CD14-positive monocyte (primary cell): ENCODE measurements around the gene ZNF691. TPM values are rescaled to one million over a fixed set of nuclear protein-coding genes. Genes with fewer than 3 reads are reported as not detected.

Experiments
- DNase-seq, 3 donors: peaks; one replicate each; pipeline ENCODE4 v3.0.0-alpha.2; 2011 to 2022
- H2AFZ ChIP-seq: 2 replicates; pipeline ENCODE4 v1.6.0; 2012; ENCODE audit warnings: mild to moderate bottlenecking, low read depth, low read length, inconsistent platforms; ENCODE audit not compliant: insufficient read depth, poor library complexity, severe bottlenecking
- H3K27ac ChIP-seq, 2 donors: 1 replicate in 1 of 2; 2 replicates in 1 of 2; pipeline ENCODE4 v1.5.1; 2012 to 2013; ENCODE audit warnings: low read length in 2 of 2, control low read depth in 1 of 2, inconsistent platforms in 1 of 2, low read depth in 1 of 2, mild to moderate bottlenecking in 1 of 2
- H3K27me3 ChIP-seq, 2 donors: one replicate each; pipeline versions ENCODE4 v1.6.0 to v1.6.1; 2011 to 2013; ENCODE audit warnings: low read length in 2 of 2; ENCODE audit not compliant: control insufficient read depth in 2 of 2, insufficient read depth in 2 of 2
- H3K36me3 ChIP-seq, 2 donors: replicated peaks in 1 of 2; 1 replicate in 1 of 2; 2 replicates in 1 of 2; pipeline versions ENCODE4 v1.5.1 to v1.6.1; 2012 to 2013; ENCODE audit warnings: low read length in 2 of 2, control low read depth in 1 of 2, inconsistent platforms in 1 of 2, mild to moderate bottlenecking in 1 of 2; ENCODE audit not compliant: insufficient read depth in 2 of 2, control insufficient read depth in 1 of 2
- H3K4me1 ChIP-seq, 2 donors: 1 replicate in 1 of 2; 2 replicates in 1 of 2; pipeline versions ENCODE4 v1.5.1 to v1.6.1; 2012 to 2013; ENCODE audit warnings: low read length in 2 of 2, control low read depth in 1 of 2, inconsistent platforms in 1 of 2, mild to moderate bottlenecking in 1 of 2, moderate library complexity in 1 of 2; ENCODE audit not compliant: insufficient read depth in 2 of 2, control insufficient read depth in 1 of 2
- H3K4me2 ChIP-seq: replicated peaks from 2 replicates; pipeline ENCODE3; 2012; ENCODE audit warnings: low read length, moderate library complexity, mild to moderate bottlenecking; ENCODE audit not compliant: poor library complexity, severe bottlenecking; ENCODE audit errors: extremely low read depth
- H3K4me3 ChIP-seq, 3 experiments: fragments of 200-600 bp in 1 of 3; sonication (generic) in 1 of 3; replicated peaks in 1 of 3; 1 replicate in 2 of 3; 2 replicates in 1 of 3; pipeline ENCODE4 v1.5.1; 2011 to 2013; ENCODE audit warnings: low read length in 3 of 3, mild to moderate bottlenecking in 3 of 3, control low read depth in 2 of 3, low read depth in 2 of 3, inconsistent platforms in 1 of 3, moderate library complexity in 1 of 3
- H3K79me2 ChIP-seq: 2 replicates; pipeline ENCODE4 v1.6.0; 2012; ENCODE audit warnings: mild to moderate bottlenecking, control low read depth, inconsistent platforms, low read length, moderate library complexity; ENCODE audit not compliant: insufficient read depth
- H3K9ac ChIP-seq: 2 replicates; pipeline ENCODE4 v1.6.0; 2017; ENCODE audit warnings: low read length, mild to moderate bottlenecking; ENCODE audit not compliant: insufficient read depth, poor library complexity, severe bottlenecking
- H3K9me3 ChIP-seq, 2 donors: replicated peaks in 1 of 2; 1 replicate in 1 of 2; 2 replicates in 1 of 2; pipeline versions ENCODE4 v1.5.1 to v1.6.1; 2012 to 2013; ENCODE audit warnings: low read length in 2 of 2, control low read depth in 1 of 2; ENCODE audit not compliant: control insufficient read depth in 1 of 2, insufficient read depth in 1 of 2
- H4K20me1 ChIP-seq: 2 replicates; pipeline ENCODE4 v1.6.0; 2012; ENCODE audit warnings: mild to moderate bottlenecking, low read length, control low read depth, moderate library complexity; ENCODE audit not compliant: insufficient read depth
- H3K27ac Mint-ChIP-seq, 7 donors: one replicate each; pipeline ENCODE4 v1.8.0; 2020; ENCODE audit warnings: mild to moderate bottlenecking in 7 of 7, mixed read lengths in 7 of 7, moderate library complexity in 6 of 7, inconsistent platforms in 2 of 7
- H3K27me3 Mint-ChIP-seq, 3 donors: one replicate each; pipeline ENCODE4 v1.8.0; 2021 to 2022; ENCODE audit warnings: low read depth in 3 of 3, mild to moderate bottlenecking in 3 of 3, mixed read lengths in 3 of 3, moderate library complexity in 3 of 3, inconsistent platforms in 1 of 3
- H3K36me3 Mint-ChIP-seq, 2 donors: one replicate each; pipeline ENCODE4 v1.8.0; 2020; ENCODE audit warnings: mixed read lengths in 2 of 2, inconsistent platforms in 1 of 2, mild to moderate bottlenecking in 1 of 2
- H3K4me1 Mint-ChIP-seq: one replicate; pipeline ENCODE4 v1.8.0; 2020; ENCODE audit warnings: mild to moderate bottlenecking, mixed read lengths
- H3K4me3 Mint-ChIP-seq, 2 donors: one replicate each; pipeline ENCODE4 v1.8.0; 2020; ENCODE audit warnings: mild to moderate bottlenecking in 2 of 2, mixed read lengths in 2 of 2, moderate library complexity in 1 of 2
- H3K9me3 Mint-ChIP-seq, 7 donors: one replicate each; pipeline ENCODE4 v1.8.0; 2020 to 2022; ENCODE audit warnings: mixed read lengths in 7 of 7, mild to moderate bottlenecking in 6 of 7, moderate library complexity in 6 of 7, inconsistent platforms in 2 of 7
- CTCF ChIP-seq: fragments of 200-600 bp; IDR thresholded peaks from one replicate; pipeline ENCODE4 v1.8.0; 2022; ENCODE audit warnings: antibody characterized with exemption, mild to moderate bottlenecking
- WGBS: methylation state at CpG from one replicate; pipeline ENCODE4 v1.1.5; 2013; ENCODE audit warnings: missing lambda C conversion rate; ENCODE audit not compliant: insufficient coverage; 5-methylcytosine and 5-hydroxymethylcytosine counted together
- intact Hi-C, 2 donors: fragments of 100-400 bp; cut with micrococcal nuclease; formaldehyde crosslinking; loops; one replicate each; pipeline versions ENCODE4 v1.15.0 to v1.15.1; 2023
- polyA plus RNA-seq, 3 donors: library from polyadenylated mRNA; depleted of rRNA in 1 of 3; unstranded in 2 of 3; stranded (reverse) in 1 of 3; fragments of 300-500 nt in 2 of 3; fragments of >200 nt in 1 of 3; fragmentation: Illumina TruSeq in 2 of 3; gene quantifications; 1 replicate in 2 of 3; 2 replicates in 1 of 3; pipeline ENCODE4 v1.2.3, GENCODE V29; 2012 to 2021

ZNF691 gene
- polyA plus RNA-seq, 3 donors = 1.3 to 6.7 (median 1.8) TPM

DNA sequence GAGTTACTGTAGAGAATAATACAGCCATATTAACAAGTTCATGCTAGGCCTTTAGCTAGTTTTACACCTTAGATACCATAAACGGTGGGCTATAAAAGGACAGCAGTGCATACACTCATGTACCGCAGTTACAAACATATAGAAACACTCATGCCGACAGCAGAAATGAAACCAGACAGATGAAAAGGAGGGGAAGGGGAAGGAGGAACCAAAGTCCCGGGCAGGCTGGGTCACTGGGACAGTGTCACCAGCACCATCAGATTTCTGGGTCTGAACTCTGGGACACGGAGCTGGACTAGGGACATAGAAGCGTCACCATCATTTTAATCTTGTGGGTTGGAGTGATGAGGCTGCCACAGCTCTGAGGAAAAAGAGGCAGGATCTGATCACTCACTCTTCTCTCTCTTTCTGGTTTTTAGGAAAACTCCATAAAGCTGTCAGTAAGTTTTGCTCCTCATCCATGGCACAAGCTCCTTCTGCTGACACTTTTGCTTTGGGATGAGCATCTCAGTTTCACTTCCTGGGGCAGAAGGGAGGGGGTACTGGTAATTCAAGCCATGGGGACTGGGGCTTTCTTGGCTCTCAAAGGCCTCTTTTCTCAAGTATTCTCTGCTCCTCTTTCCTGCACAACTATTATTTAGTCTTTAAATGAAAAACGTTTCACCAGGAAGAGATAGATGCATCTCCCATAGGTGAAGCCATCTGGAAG lies 7.8 kb upstream of the ZNF691 start:
- peaks cover 16 to 41% of the 10 kb centered on the region in 2 donors for H3K36me3 ChIP-seq
- Mint-ChIP-seq H3K27me3 (peaks cover 0 to 2% (median 0%) of the 10 kb centered on the region in 3 donors), H3K36me3 (peaks cover 53 to 64% of the 10 kb centered on the region in 2 donors), H3K4me3 (peak overlapping the region in 1 of 2 donors; percentile 57), H3K4me1 (peaks cover 27% of the 10 kb centered on the region), H3K27ac (peak overlapping the region in 5 of 7 donors; percentile 35 to 78 (median 57)), H3K9me3 (peaks cover 0 to 2% (median 0%) of the 10 kb centered on the region in 7 donors)
- H3K9me3 ChIP-seq = no peaks in the 10 kb centered on the region
- DNase-seq = peak; percentile 35 to 62 (median 46)
- peak overlapping the region in 1 of 3 experiments; percentile 14 for H3K4me3 ChIP-seq
- no CpG with 5 or more reads among the region's 7 CpGs for WGBS
- H3K27me3 ChIP-seq = no peaks in the 10 kb centered on the region
- H3K9ac ChIP-seq = no peak overlapping the region
- TF ChIP-seq CTCF = no peak
- peak overlapping the region; percentile 55 for H2AFZ ChIP-seq
- peak overlapping the region; percentile 47 for H3K4me2 ChIP-seq
- H3K27ac ChIP-seq = peak overlapping the region in 1 of 2 donors; percentile 66
- intact Hi-C loops = no loop called here
- no peaks in the 10 kb centered on the region for H3K79me2 ChIP-seq
- no peaks in the 10 kb centered on the region for H4K20me1 ChIP-seq
- peaks cover 21 to 26% of the 10 kb centered on the region in 2 donors for H3K4me1 ChIP-seq

DNA sequence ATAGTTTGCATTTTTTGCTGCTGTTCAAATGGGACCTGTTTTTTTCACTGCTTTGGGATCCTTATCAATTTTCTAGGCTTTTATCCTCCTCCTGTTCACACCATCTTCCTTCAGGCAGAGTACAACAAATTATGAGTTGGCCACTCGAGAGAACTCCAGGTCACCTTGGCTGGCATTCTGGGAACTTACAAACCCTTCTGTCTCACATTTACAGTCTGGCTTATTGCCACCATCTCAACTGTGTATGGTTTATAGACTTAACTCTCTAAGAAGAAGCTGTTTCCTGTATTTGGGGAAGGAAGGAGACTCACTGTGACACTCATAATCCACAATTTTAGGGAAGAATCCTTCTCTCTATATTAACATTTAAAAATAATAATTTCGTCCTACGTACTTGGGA lies 5.4 kb upstream of the ZNF691 start:
- Mint-ChIP-seq H3K27ac (no peak overlapping the region), H3K4me1 (peaks cover 25% of the 10 kb centered on the region), H3K36me3 (peaks cover 39 to 48% of the 10 kb centered on the region in 2 donors), H3K9me3 (peaks cover 0 to 2% (median 0%) of the 10 kb centered on the region in 7 donors), H3K4me3 (no peak overlapping the region), H3K27me3 (peaks cover 0 to 2% (median 0%) of the 10 kb centered on the region in 3 donors)
- WGBS = no CpG with 5 or more reads among the region's 3 CpGs
- H3K36me3 ChIP-seq = peaks cover 12 to 31% of the 10 kb centered on the region in 2 donors
- no peaks in the 10 kb centered on the region for H3K79me2 ChIP-seq
- H3K9me3 ChIP-seq = no peaks in the 10 kb centered on the region
- H3K27ac ChIP-seq = no peak overlapping the region
- TF ChIP-seq CTCF = no peak
- no peak overlapping the region for H3K9ac ChIP-seq
- no peak overlapping the region for H3K4me2 ChIP-seq
- no peak for DNase-seq
- intact Hi-C loops = loop anchor here (10.0 kb wide), 3 partner anchors 76 to 334 kb away; partner anchors contain the start of genes C1orf50 (in 1 of the 2), CFAP57 (in 1 of the 2), EBNA1BP2 (in 1 of the 2) and P3H1 (in 1 of the 2)
- no peaks in the 10 kb centered on the region for H4K20me1 ChIP-seq
- peaks cover 19 to 23% of the 10 kb centered on the region in 2 donors for H3K4me1 ChIP-seq
- H2AFZ ChIP-seq = no peak overlapping the region
- H3K4me3 ChIP-seq = no peak overlapping the region
- H3K27me3 ChIP-seq = no peaks in the 10 kb centered on the region
